Measurements from ENCODE around the gene STOX2. TPM values are rescaled to one million over a fixed set of nuclear protein-coding genes. Genes with fewer than 3 reads are reported as not detected.

The STOX2 gene
- polyA plus RNA-seq, 1 donor from 2014 or later = 26.1 TPM

- Histone ChIP-seq H3F3A (ENCODE audit: insufficient read depth, low read length, poor library complexity, severe bottlenecking) (no peaks in the 10 kb centered on the region), H3K9me3 (ENCODE audit: low read length) (no peaks in the 10 kb centered on the region), H3K36me3 (ENCODE audit: insufficient read depth, low read length) (no peaks in the 10 kb centered on the region), H3K79me2 (replicated peaks; ENCODE audit: insufficient read depth, low read length) (peaks cover 33% of the 10 kb centered on the region), H3K4me3 (ENCODE audit: low read length) (no peak overlapping the region), H3K4me2 (ENCODE audit: low read length) (no peak overlapping the region), H2AFZ (ENCODE audit: low read depth, low read length) (no peak overlapping the region), H3K9me2 (ENCODE audit: insufficient read depth, low read length) (no peaks in the 10 kb centered on the region), H3K9ac (ENCODE audit: low read length) (no peak overlapping the region), H3K27ac (ENCODE audit: low read length) (no peak overlapping the region), H4K20me1 (ENCODE audit: insufficient read depth) (no peaks in the 10 kb centered on the region), H3K27me3 (ENCODE audit: insufficient read depth, low read depth, low read length) (no peaks in the 10 kb centered on the region)
- TF ChIP-seq POLR2AphosphoS5 (IDR thresholded peaks at IDR 0.05) (no peak), EP300 (conservative IDR thresholded peaks at IDR 0.05; ENCODE audit: poor library complexity, severe bottlenecking) (no peak), MXI1 (conservative IDR thresholded peaks at IDR 0.05; ENCODE audit: poor library complexity, severe bottlenecking) (no peak), TAF1 (IDR thresholded peaks at IDR 0.05; ENCODE audit: low read depth) (no peak), EZH2 (IDR thresholded peaks at IDR 0.05; ENCODE audit: borderline replicate concordance, insufficient read depth, low read length, poor library complexity, severe bottlenecking) (no peak), SMC3 (conservative IDR thresholded peaks at IDR 0.05; ENCODE audit: poor library complexity) (no peak), RAD21 (conservative IDR thresholded peaks at IDR 0.05) (no peak), REST (IDR thresholded peaks at IDR 0.05; ENCODE audit: borderline replicate concordance) (no peak)
- TF ChIP-seq, protein P1, sequence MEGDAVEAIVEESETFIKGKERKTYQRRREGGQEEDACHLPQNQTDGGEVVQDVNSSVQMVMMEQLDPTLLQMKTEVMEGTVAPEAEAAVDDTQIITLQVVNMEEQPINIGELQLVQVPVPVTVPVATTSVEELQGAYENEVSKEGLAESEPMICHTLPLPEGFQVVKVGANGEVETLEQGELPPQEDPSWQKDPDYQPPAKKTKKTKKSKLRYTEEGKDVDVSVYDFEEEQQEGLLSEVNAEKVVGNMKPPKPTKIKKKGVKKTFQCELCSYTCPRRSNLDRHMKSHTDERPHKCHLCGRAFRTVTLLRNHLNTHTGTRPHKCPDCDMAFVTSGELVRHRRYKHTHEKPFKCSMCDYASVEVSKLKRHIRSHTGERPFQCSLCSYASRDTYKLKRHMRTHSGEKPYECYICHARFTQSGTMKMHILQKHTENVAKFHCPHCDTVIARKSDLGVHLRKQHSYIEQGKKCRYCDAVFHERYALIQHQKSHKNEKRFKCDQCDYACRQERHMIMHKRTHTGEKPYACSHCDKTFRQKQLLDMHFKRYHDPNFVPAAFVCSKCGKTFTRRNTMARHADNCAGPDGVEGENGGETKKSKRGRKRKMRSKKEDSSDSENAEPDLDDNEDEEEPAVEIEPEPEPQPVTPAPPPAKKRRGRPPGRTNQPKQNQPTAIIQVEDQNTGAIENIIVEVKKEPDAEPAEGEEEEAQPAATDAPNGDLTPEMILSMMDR (IDR thresholded peaks at IDR 0.05; ENCODE audit: poor library complexity, severe bottlenecking) = no peak
These were observed 63.4 kb downstream of the STOX2 start for GRCh38 chr4:183968502-183968901.

GRCh38 chr4:183968931-183969330, 63.8 kb downstream of the STOX2 start:
- Histone ChIP-seq H3K9me2 (ENCODE audit: insufficient read depth, low read length) (no peaks in the 10 kb centered on the region), H3K9ac (ENCODE audit: low read length) (no peak overlapping the region), H3K27ac (ENCODE audit: low read length) (no peak overlapping the region), H3K4me3 (ENCODE audit: low read length) (no peak overlapping the region), H3K79me2 (replicated peaks; ENCODE audit: insufficient read depth, low read length) (peaks cover 33% of the 10 kb centered on the region), H3K27me3 (ENCODE audit: insufficient read depth, low read depth, low read length) (no peaks in the 10 kb centered on the region), H3K4me2 (ENCODE audit: low read length) (no peak overlapping the region), H3K36me3 (ENCODE audit: insufficient read depth, low read length) (no peaks in the 10 kb centered on the region), H4K20me1 (ENCODE audit: insufficient read depth) (no peaks in the 10 kb centered on the region), H3K9me3 (ENCODE audit: low read length) (no peaks in the 10 kb centered on the region), H3F3A (ENCODE audit: insufficient read depth, low read length, poor library complexity, severe bottlenecking) (no peaks in the 10 kb centered on the region), H2AFZ (ENCODE audit: low read depth, low read length) (no peak overlapping the region)
- TF ChIP-seq TAF1 (IDR thresholded peaks at IDR 0.05; ENCODE audit: low read depth) (no peak), REST (IDR thresholded peaks at IDR 0.05; ENCODE audit: borderline replicate concordance) (no peak), RAD21 (conservative IDR thresholded peaks at IDR 0.05) (no peak), MXI1 (conservative IDR thresholded peaks at IDR 0.05; ENCODE audit: poor library complexity, severe bottlenecking) (no peak)

All from neural cell (in vitro differentiated cells).